ENCODE measurements around the gene LVRN.

- no peak for TF ChIP-seq POLR2AphosphoS5 (IDR thresholded peaks at IDR 0.05)
- no peak for TF ChIP-seq POLR2A (IDR thresholded peaks at IDR 0.05)
- TF ChIP-seq CTCF (IDR thresholded peaks at IDR 0.05): no peak
These were observed 17.8 kb upstream of the LVRN start for GRCh38 chr5:115944501-115944900.
